ENCODE results near the gene SSTR3. TPM values are rescaled to one million over a fixed set of nuclear protein-coding genes. Genes with fewer than 3 reads are reported as not detected.

The SSTR3 gene
- total RNA-seq, 2 experiments from 2014 or later: 0.25 to 0.30 TPM

DNA sequence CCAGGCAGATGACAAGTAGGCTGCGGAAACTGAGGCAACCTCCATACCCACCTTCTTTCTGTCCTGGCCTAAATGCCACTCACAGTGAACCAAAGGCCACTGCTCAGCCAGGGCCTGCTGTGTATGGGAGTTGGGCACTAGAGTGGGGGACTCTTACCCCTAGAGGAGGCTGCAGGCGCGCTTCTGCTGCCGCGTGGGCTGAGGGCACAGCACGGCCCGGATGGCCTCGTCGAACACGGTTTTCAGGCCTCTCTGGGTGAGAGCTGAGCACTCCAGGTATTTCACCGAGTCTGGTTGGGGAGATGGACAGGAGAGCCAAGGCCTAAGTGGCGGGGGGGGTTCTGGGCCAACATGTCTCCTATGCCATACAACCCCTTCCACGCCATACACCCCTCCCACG lies 14.2 kb upstream of the SSTR3 start:
- peaks cover 89% of the 10 kb centered on the region for H3K36me3 ChIP-seq (ENCODE audit: insufficient read depth, low read length)
- no peak overlapping the region for H2AFZ ChIP-seq (ENCODE audit: low read length)
- no peaks in the 10 kb centered on the region for H3K9me2 ChIP-seq (ENCODE audit: insufficient read depth, low read length)
- ChIA-PET CTCF (ENCODE audit: unreplicated experiment) (no interaction called here), POLR2A (no interaction called here)
- DNase-seq (ENCODE audit: low spot score): no peak
- no TSS peak for BruUV-seq (replicated peaks)
- intact Hi-C loops (cut with micrococcal nuclease; ENCODE audit: unreplicated experiment): no loop called here
- H3K9me3 ChIP-seq (ENCODE audit: low read length): 0 out of 2 replicates have a peak, but pooled peaks cover 1% of the 10 kb centered on the region
- no peaks in the 10 kb centered on the region for H4K20me1 ChIP-seq (ENCODE audit: insufficient read depth, low read length)
- peak overlapping the region; percentile 39 for H3K27ac ChIP-seq (ENCODE audit: low read depth, low read length, poor library complexity, severe bottlenecking)
- H3K4me2 ChIP-seq (ENCODE audit: low read length): no peak overlapping the region
- H3K4me1 ChIP-seq (ENCODE audit: insufficient read depth, low read length, poor library complexity, severe bottlenecking): peaks cover 69% of the 10 kb centered on the region
- H3K4me3 ChIP-seq (ENCODE audit: low read depth, low read length, poor library complexity, severe bottlenecking): no peak overlapping the region
- H3K79me2 ChIP-seq (ENCODE audit: insufficient read depth, low read depth, low read length): no peaks in the 10 kb centered on the region; the same call in 1 of the 2 replicates
- no peak for TF ChIP-seq EZH2phosphoT487 (IDR thresholded peaks at IDR 0.05; ENCODE audit: borderline replicate concordance, low read depth, low read length)
- TF ChIP-seq CTCF (conservative IDR thresholded peaks at IDR 0.05; ENCODE audit: low read length): no peak

DNA sequence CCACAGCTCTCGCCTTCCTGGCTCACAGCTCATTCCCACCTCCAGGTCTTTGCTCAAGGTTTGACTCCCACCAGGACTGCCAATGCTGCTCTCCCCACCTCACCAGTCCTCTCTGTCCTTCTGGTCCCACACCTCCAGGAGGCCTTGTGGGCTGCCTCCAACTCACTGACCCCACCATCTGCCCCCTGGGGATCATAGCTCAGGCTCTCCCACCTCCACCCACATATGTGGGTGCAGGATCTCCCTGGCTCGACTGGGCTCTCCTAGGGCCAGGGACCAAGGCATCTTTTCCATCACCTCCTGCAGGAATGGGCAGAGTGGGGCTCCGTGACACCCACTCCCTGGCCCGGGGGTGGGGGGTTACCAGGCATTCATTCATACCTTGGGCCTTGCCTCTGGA lies 13.8 kb upstream of the SSTR3 start:
- Histone ChIP-seq H2AFZ (ENCODE audit: low read length) (no peak overlapping the region), H3K79me2 (ENCODE audit: insufficient read depth, low read depth, low read length) (no peaks in the 10 kb centered on the region; the same call in 1 of the 2 replicates), H3K9me3 (ENCODE audit: low read length) (0 out of 2 replicates have a peak, but pooled peaks cover 4% of the 10 kb centered on the region), H3K4me2 (ENCODE audit: low read length) (no peak overlapping the region), H3K36me3 (ENCODE audit: insufficient read depth, low read length) (peaks cover 89% of the 10 kb centered on the region), H3K4me1 (ENCODE audit: insufficient read depth, low read length, poor library complexity, severe bottlenecking) (peaks cover 66% of the 10 kb centered on the region), H3K9me2 (ENCODE audit: insufficient read depth, low read length) (no peaks in the 10 kb centered on the region), H3K27ac (ENCODE audit: low read depth, low read length, poor library complexity, severe bottlenecking) (peak overlapping the region; percentile 39), H3K4me3 (ENCODE audit: low read depth, low read length, poor library complexity, severe bottlenecking) (no peak overlapping the region), H4K20me1 (ENCODE audit: insufficient read depth, low read length) (no peaks in the 10 kb centered on the region)
- TF ChIP-seq EZH2phosphoT487 (IDR thresholded peaks at IDR 0.05; ENCODE audit: borderline replicate concordance, low read depth, low read length) (no peak), CTCF (conservative IDR thresholded peaks at IDR 0.05; ENCODE audit: low read length) (no peak)
- POLR2A ChIA-PET: no interaction called here
- CTCF ChIA-PET (ENCODE audit: unreplicated experiment): no interaction called here
- intact Hi-C loops (cut with micrococcal nuclease; ENCODE audit: unreplicated experiment): no loop called here
- no peak for DNase-seq (ENCODE audit: low spot score)
- no TSS peak for BruUV-seq (replicated peaks)

DNA sequence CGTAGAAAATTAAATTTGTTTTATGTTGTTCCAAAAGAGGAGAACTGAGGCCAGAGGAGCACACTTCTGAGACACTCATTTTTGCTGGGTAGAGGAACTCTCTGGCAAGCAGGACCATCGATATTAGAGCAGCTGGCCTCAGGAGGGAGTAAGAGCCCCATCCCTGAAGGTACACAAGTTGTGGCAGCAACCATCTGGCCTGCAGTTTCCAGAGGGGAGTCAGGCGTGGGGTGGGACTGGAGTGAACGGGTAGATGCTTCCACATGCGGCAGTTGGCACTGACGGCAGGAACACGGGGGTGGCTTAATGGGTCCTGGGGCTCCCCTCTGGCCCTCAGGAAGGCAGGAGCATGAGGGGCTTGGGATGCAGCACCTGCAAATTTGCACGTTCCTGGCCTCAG lies 13.2 kb upstream of the SSTR3 start:
- peaks cover 83% of the 10 kb centered on the region for H3K36me3 ChIP-seq (ENCODE audit: insufficient read depth, low read length)
- no peak overlapping the region for H2AFZ ChIP-seq (ENCODE audit: low read length)
- intact Hi-C loops (cut with micrococcal nuclease; ENCODE audit: unreplicated experiment): no loop called here
- no peaks in the 10 kb centered on the region; the same call in 1 of the 2 replicates for H3K79me2 ChIP-seq (ENCODE audit: insufficient read depth, low read depth, low read length)
- no peak overlapping the region for H3K4me2 ChIP-seq (ENCODE audit: low read length)
- peak; percentile 51 for DNase-seq (ENCODE audit: low spot score)
- CTCF ChIA-PET (ENCODE audit: unreplicated experiment): interaction anchor here (1.4 kb wide), 1 partner anchor 26 kb away, joined by 4 read pairs; no protein-coding TSS in a partner anchor
- H3K9me2 ChIP-seq (ENCODE audit: insufficient read depth, low read length): no peaks in the 10 kb centered on the region
- peak overlapping the region; percentile 39 for H3K27ac ChIP-seq (ENCODE audit: low read depth, low read length, poor library complexity, severe bottlenecking)
- TSS peak; percentile 95 for BruUV-seq (replicated peaks)
- TF ChIP-seq CTCF (conservative IDR thresholded peaks at IDR 0.05; ENCODE audit: low read length) (peak; percentile 69), EZH2phosphoT487 (IDR thresholded peaks at IDR 0.05; ENCODE audit: borderline replicate concordance, low read depth, low read length) (no peak)
- H3K9me3 ChIP-seq (ENCODE audit: low read length): 0 out of 2 replicates have a peak, but pooled peaks cover 4% of the 10 kb centered on the region
- H4K20me1 ChIP-seq (ENCODE audit: insufficient read depth, low read length): no peaks in the 10 kb centered on the region
- POLR2A ChIA-PET: no interaction called here
- peaks cover 66% of the 10 kb centered on the region for H3K4me1 ChIP-seq (ENCODE audit: insufficient read depth, low read length, poor library complexity, severe bottlenecking)
- no peak overlapping the region for H3K4me3 ChIP-seq (ENCODE audit: low read depth, low read length, poor library complexity, severe bottlenecking)

All from OCI-LY7 (cell line).